Testis (tissue), 3 donors: ENCODE measurements around the gene PRPS1. TPM values are rescaled to one million over a fixed set of nuclear protein-coding genes. Genes with fewer than 3 reads are reported as not detected.
"Not testable (repeated sequence)": the region's sequence is repeated elsewhere in the genome, so short reads cannot be mapped to it uniquely, and the experiment has no call there.

Source experiments
- DNase-seq: peaks from one replicate; pipeline ENCODE4 v3.0.0-alpha.2; 2019
- H3K27ac ChIP-seq, 2 donors: fragments of 200-600 bp; sonication (generic); one replicate each; pipeline ENCODE4 v1.5.1; 2019
- H3K27me3 ChIP-seq: fragments of 200-600 bp; sonication (generic); one replicate; pipeline ENCODE4 v1.5.1; 2019
- H3K36me3 ChIP-seq: fragments of 200-600 bp; sonication (generic); one replicate; pipeline ENCODE4 v1.5.1; 2017; ENCODE audit warnings: low read depth; ENCODE audit errors: missing control alignments
- H3K4me1 ChIP-seq: fragments of 200-600 bp; sonication (generic); one replicate; pipeline ENCODE4 v1.5.1; 2019
- H3K4me3 ChIP-seq, 2 donors: fragments of 200-600 bp; sonication (generic); one replicate each; pipeline ENCODE4 v1.5.1; 2017 to 2019
- H3K9me3 ChIP-seq: fragments of 200-600 bp; sonication (generic); one replicate; pipeline ENCODE4 v1.5.1; 2017
- POLR2A ChIP-seq: fragments of 450-650 bp; IDR thresholded peaks from one replicate; pipeline ENCODE4 v1.6.1; 2017; ENCODE audit warnings: antibody characterized with exemption, mild to moderate bottlenecking, moderate library complexity
- WGBS, 2 donors: methylation state at CpG; one replicate each; pipeline ENCODE4 v1.1.5; 2018; 5-methylcytosine and 5-hydroxymethylcytosine counted together
- intact Hi-C: fragments of 100-400 bp; cut with DNase I; formaldehyde crosslinking; loops from one replicate; pipeline ENCODE4 v1.15.1; 2023; ENCODE audit warnings: low total_unique reads
- polyA plus RNA-seq: library from polyadenylated mRNA; stranded (reverse); fragments of 350-450 nt; fragmentation: Illumina TruSeq; extraction: RNeasy Lipid Tissue Mini Kit (QIAGEN cat#74804); gene quantifications from one replicate; pipeline ENCODE4 v1.2.3, GENCODE V29; 2014; ENCODE audit warnings: low read depth, low replicate concordance; ENCODE audit not compliant: insufficient read depth
- total RNA-seq, 2 donors: library from RNA; depleted of rRNA; stranded (reverse); fragments of >200 nt; gene quantifications; one replicate each; pipeline ENCODE4 v1.2.3, GENCODE V29; 2016
- TF ChIP-seq, protein P1 (sequence below), 3 experiments: fragments of 450-650 bp in 2 of 3; fragments of 200-600 bp in 1 of 3; sonication (generic) in 1 of 3; IDR thresholded peaks; one replicate each; pipeline ENCODE4 v1.5.1; 2016 to 2019; ENCODE audit warnings: antibody characterized with exemption in 3 of 3, mild to moderate bottlenecking in 2 of 3, moderate library complexity in 1 of 3

The PRPS1 gene
- total and polyA plus RNA-seq, 3 donors from 2014 or later, result 32.7 to 39.3 (median 38.7) TPM

DNA sequence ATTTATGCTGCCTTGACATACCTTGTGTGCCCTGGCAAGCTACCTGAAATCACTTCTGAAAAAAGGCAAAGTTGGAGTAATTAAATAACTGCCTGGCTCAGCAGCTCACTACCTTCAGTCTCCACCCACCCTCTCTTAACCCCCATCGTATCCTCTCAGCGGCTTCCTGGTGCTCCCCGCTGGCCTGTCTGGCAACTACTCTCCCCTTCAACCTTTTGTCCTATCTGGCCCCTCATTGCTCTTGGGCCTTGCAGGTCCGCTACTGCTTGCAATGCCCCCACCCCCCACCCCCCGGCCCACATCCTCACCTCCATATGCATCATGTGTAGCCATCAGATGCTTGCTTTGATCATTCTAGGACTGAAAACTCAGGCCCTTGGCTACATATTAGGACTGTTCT, 34.5 kb downstream of the PRPS1 start:
- Histone ChIP-seq H3K36me3 (no peaks in the 10 kb centered on the region), H3K27me3 (no peaks in the 10 kb centered on the region), H3K4me1 (no peaks in the 10 kb centered on the region), H3K9me3 (no peaks in the 10 kb centered on the region), H3K4me3 (no peak overlapping the region), H3K27ac (no peak overlapping the region)
- 85 to 100% methylated on average over 4 to 5 of the region's 5 CpGs for WGBS, 2 donors
- intact Hi-C loops, result no loop called here
- TF ChIP-seq POLR2A, result no peak
- no peak for DNase-seq

- H3K4me1 ChIP-seq, result no peaks in the 10 kb centered on the region
- no peak overlapping the region for H3K27ac ChIP-seq
- H3K4me3 ChIP-seq, result no peak overlapping the region
- no peak for TF ChIP-seq POLR2A
- TF ChIP-seq, protein P1, sequence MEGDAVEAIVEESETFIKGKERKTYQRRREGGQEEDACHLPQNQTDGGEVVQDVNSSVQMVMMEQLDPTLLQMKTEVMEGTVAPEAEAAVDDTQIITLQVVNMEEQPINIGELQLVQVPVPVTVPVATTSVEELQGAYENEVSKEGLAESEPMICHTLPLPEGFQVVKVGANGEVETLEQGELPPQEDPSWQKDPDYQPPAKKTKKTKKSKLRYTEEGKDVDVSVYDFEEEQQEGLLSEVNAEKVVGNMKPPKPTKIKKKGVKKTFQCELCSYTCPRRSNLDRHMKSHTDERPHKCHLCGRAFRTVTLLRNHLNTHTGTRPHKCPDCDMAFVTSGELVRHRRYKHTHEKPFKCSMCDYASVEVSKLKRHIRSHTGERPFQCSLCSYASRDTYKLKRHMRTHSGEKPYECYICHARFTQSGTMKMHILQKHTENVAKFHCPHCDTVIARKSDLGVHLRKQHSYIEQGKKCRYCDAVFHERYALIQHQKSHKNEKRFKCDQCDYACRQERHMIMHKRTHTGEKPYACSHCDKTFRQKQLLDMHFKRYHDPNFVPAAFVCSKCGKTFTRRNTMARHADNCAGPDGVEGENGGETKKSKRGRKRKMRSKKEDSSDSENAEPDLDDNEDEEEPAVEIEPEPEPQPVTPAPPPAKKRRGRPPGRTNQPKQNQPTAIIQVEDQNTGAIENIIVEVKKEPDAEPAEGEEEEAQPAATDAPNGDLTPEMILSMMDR (IDR thresholded peaks at IDR 0.05), result no peak
- 100% methylated on average over 1 of the region's 1 CpG for WGBS, 2 donors
- intact Hi-C loops, result no loop called here
- no peaks in the 10 kb centered on the region for H3K9me3 ChIP-seq
- DNase-seq, result no peak
- H3K36me3 ChIP-seq, result no peaks in the 10 kb centered on the region
- no peaks in the 10 kb centered on the region for H3K27me3 ChIP-seq
These were observed 38.6 kb downstream of the PRPS1 start for GRCh38 chrX:107666931-107667330.

- no peaks in the 10 kb centered on the region for H3K4me1 ChIP-seq
- H3K27me3 ChIP-seq, result no peaks in the 10 kb centered on the region
- intact Hi-C loops, result no loop called here
- no peak for DNase-seq
- H3K36me3 ChIP-seq, result no peaks in the 10 kb centered on the region
- WGBS, 2 donors, result 100% methylated on average over 1 of the region's 1 CpG
- H3K4me3 ChIP-seq, result no peak overlapping the region
- H3K27ac ChIP-seq, result no peak overlapping the region
- no peaks in the 10 kb centered on the region for H3K9me3 ChIP-seq
- TF ChIP-seq POLR2A, result no peak
- TF ChIP-seq, protein P1 (IDR thresholded peaks at IDR 0.05), result no peak
These were observed 39.1 kb downstream of the PRPS1 start for GRCh38 chrX:107667426-107667825.

GRCh38 chrX:107668710-107669109, 40.4 kb downstream of the PRPS1 start:
- whole genome bisulfite sequencing, 2 donors, result 88 to 97% methylated on average over 5 of the region's 5 CpGs
- H3K4me1 ChIP-seq, DNase-seq, H3K36me3 ChIP-seq, H3K9me3 ChIP-seq, intact Hi-C loops, H3K27ac ChIP-seq, H3K4me3 ChIP-seq, H3K27me3 ChIP-seq: not testable (repeated sequence)

DNA sequence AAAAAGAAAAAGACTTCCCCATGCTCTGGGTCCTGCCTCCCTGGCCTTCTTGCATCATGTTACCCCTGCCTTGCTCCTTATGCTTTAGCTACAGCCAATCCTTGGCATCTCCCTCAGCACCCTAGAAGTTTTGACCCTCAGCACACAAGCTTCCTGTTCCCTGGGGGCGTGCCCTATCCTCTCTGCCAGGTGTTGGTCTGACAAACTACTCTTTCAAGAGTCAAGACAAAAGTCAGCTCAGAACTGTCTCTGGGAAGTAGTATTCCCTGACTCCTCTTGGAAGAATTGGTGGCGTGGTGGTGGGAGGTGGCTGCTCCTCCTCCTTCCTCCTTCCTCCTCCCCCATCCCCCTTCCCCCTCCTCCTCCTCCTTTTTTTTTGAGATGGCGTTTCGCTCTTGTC, 41.0 kb downstream of the PRPS1 start:
- TF ChIP-seq, protein P1 (IDR thresholded peaks at IDR 0.05), result no peak
- no peak for TF ChIP-seq POLR2A
- intact Hi-C loops, result no loop called here
- H3K4me3 ChIP-seq, result no peak overlapping the region
- no peak overlapping the region for H3K27ac ChIP-seq
- H3K4me1 ChIP-seq, result no peaks in the 10 kb centered on the region
- H3K9me3 ChIP-seq, result no peaks in the 10 kb centered on the region
- H3K36me3 ChIP-seq, result no peaks in the 10 kb centered on the region
- no peaks in the 10 kb centered on the region for H3K27me3 ChIP-seq
- WGBS, 2 donors, result 79 to 83% methylated on average over 3 to 4 of the region's 4 CpGs
- DNase-seq, result no peak

DNA sequence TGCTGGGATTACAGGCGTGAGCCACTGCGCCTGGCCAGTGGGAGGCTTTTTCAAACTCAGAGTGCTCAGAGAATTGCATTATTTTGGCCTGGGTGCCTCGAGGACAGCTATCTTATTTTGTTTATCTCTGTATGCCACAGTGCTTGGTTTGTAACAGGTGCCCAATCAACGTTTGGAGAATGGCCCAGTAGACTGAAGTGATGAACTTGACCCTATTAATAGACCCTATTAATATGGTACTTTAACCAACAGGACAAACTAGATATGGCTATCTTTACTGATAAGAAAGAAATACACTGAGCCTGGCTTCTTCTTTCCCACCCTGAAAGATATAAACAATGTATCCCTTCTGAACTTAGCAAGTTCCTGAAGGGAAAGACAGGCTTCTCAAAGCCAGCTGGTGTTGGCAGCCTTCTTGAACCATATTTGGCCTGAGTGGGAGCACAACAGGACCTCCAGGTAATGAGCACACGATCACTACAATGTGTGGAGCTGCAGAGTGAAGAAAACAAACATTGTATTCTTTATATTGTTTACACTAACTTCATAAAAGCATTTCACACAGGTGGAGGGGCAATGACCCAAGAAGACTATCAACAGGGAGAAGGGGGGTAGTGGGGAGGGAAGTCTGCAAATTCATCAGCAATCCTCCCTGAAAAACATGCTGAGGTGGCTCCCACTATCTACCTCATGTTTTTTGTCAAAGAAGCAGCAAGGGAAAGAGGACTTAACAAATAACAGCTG, 41.7 kb downstream of the PRPS1 start:
- peak; percentile 55 for DNase-seq
- H3K36me3 ChIP-seq, result no peaks in the 10 kb centered on the region
- no peaks in the 10 kb centered on the region for H3K9me3 ChIP-seq
- H3K27ac ChIP-seq, result no peak overlapping the region
- no peaks in the 10 kb centered on the region for H3K4me1 ChIP-seq
- no peak overlapping the region for H3K4me3 ChIP-seq
- WGBS, 2 donors, result 33 to 59% methylated on average over 2 to 5 of the region's 5 CpGs
- no peak for TF ChIP-seq POLR2A
- TF ChIP-seq, protein P1 (IDR thresholded peaks at IDR 0.05), result no peak
- intact Hi-C loops, result loop anchor here (10.0 kb wide), 2 partner anchors 75 to 105 kb away; partner anchors contain the start of genes NCBP2L and TSC22D3
- no peaks in the 10 kb centered on the region for H3K27me3 ChIP-seq

GRCh38 chrX:107671256-107671655, 42.9 kb downstream of the PRPS1 start:
- H3K36me3 ChIP-seq, H3K27me3 ChIP-seq, H3K27ac ChIP-seq, H3K4me3 ChIP-seq, H3K4me1 ChIP-seq, H3K9me3 ChIP-seq, DNase-seq: not testable (repeated sequence)
- WGBS, 2 donors, result 92 to 93% methylated on average over 5 to 9 of the region's 9 CpGs
- intact Hi-C loops, result loop anchor here (10.0 kb wide), 2 partner anchors 74 to 104 kb away; partner anchors contain the start of genes NCBP2L and TSC22D3
